Stimulated activated CD4-positive, alpha-beta T cell treated with anti-CD3 and anti-CD28 coated beads, Interleukin-1b, Interleukin-23, amount 100 ng/mL, for 24 hours (primary cell): Measurements from ENCODE around the gene UMAD1.

ENCODE experiments used
- DNase-seq, 4 experiments: peaks; one replicate each; pipeline ENCODE4 v3.0.0-alpha.2; 2020; ENCODE audit warnings: low read depth in 4 of 4, low spot score in 1 of 4

UMAD1 gene

GRCh38 chr7:7688956-7689355, 48.4 kb downstream of the UMAD1 start:
- no peak for DNase-seq

GRCh38 chr7:7693881-7694280, 53.3 kb downstream of the UMAD1 start:
- DNase-seq: no peak

GRCh38 chr7:7694542-7694941, 54.0 kb downstream of the UMAD1 start:
- DNase-seq: no peak

- DNase-seq: no peak
Measured at GRCh38 chr7:7695111-7695817, 54.7 kb downstream of the UMAD1 start.

- no peak for DNase-seq
Measured at GRCh38 chr7:7696458-7697119, 56.0 kb downstream of the UMAD1 start.

GRCh38 chr7:7698930-7699329, 58.4 kb downstream of the UMAD1 start:
- no peak for DNase-seq

GRCh38 chr7:7699380-7699779, 58.8 kb downstream of the UMAD1 start:
- DNase-seq: no peak

GRCh38 chr7:7699970-7700369, 59.4 kb downstream of the UMAD1 start:
- no peak for DNase-seq

- no peak for DNase-seq
Measured at GRCh38 chr7:7701527-7701926, 61.0 kb downstream of the UMAD1 start.

- no peak for DNase-seq
Measured at GRCh38 chr7:7702826-7703225, 62.3 kb downstream of the UMAD1 start.

- DNase-seq: no peak
Measured at GRCh38 chr7:7703427-7703826, 62.9 kb downstream of the UMAD1 start.

- no peak for DNase-seq
Measured at GRCh38 chr7:7704867-7705266, 64.3 kb downstream of the UMAD1 start.

- no peak for DNase-seq
Measured at GRCh38 chr7:7705318-7705717, 64.8 kb downstream of the UMAD1 start.

GRCh38 chr7:7706101-7706511, 65.6 kb downstream of the UMAD1 start:
- no peak for DNase-seq

GRCh38 chr7:7706556-7707172, 66.1 kb downstream of the UMAD1 start:
- no peak for DNase-seq

GRCh38 chr7:7707246-7707645, 66.7 kb downstream of the UMAD1 start:
- no peak for DNase-seq

- no peak for DNase-seq
Measured at GRCh38 chr7:7707806-7708205, 67.3 kb downstream of the UMAD1 start.

GRCh38 chr7:7709291-7709690, 68.7 kb downstream of the UMAD1 start:
- no peak for DNase-seq

- no peak for DNase-seq
Measured at GRCh38 chr7:7710469-7710868, 69.9 kb downstream of the UMAD1 start.

GRCh38 chr7:7713730-7714129, 73.2 kb downstream of the UMAD1 start:
- DNase-seq: no peak

- no peak for DNase-seq
Measured at GRCh38 chr7:7718492-7718891, 77.9 kb downstream of the UMAD1 start, which contains the start of gene RPA3. RPA3 (minus strand) TSS chr7:7718607; CDS start chr7:7640418, 78,189 bp downstream.

GRCh38 chr7:7719236-7719635, 78.7 kb downstream of the UMAD1 start:
- DNase-seq: peak; percentile 2 to 37 (median 10)
